HL-60 (cell line): Measurements from ENCODE around the gene KRTAP5-7.

Experiments
- CTCF ChIP-seq: IDR thresholded peaks from one replicate; pipeline ENCODE4 v1.5.1; 2011; ENCODE audit warnings: low read length, control low read depth, inconsistent platforms; ENCODE audit not compliant: insufficient read depth
- GABPA ChIP-seq: IDR thresholded peaks from 2 replicates; pipeline ENCODE4 v1.6.1; 2012; ENCODE audit warnings: low read depth
- POLR2AphosphoS5 ChIP-seq: IDR thresholded peaks from 2 replicates; pipeline ENCODE4 v1.6.1; 2012; ENCODE audit warnings: low read depth
- REST ChIP-seq: IDR thresholded peaks from 2 replicates; pipeline ENCODE4 v1.6.1; 2012; ENCODE audit warnings: low read depth; ENCODE audit not compliant: insufficient replicate concordance
- SPI1 ChIP-seq: IDR thresholded peaks from 2 replicates; pipeline ENCODE4 v1.6.1; 2012; ENCODE audit warnings: low read depth, mild to moderate bottlenecking, borderline replicate concordance

GRCh38 chr11:71481101-71481960, 45.7 kb upstream of the KRTAP5-7 start:
- no peak for TF ChIP-seq CTCF
- no peak for TF ChIP-seq SPI1
- TF ChIP-seq POLR2AphosphoS5: no peak
- TF ChIP-seq GABPA: no peak
- no peak for TF ChIP-seq REST
